HG03520 (cell line): ENCODE data around the gene WDFY2.

Experiments used
- ATAC-seq: cut with Tn5 transposase; IDR thresholded peaks from one replicate; pipeline ENCODE4 v1.9.1; 2021; ENCODE audit warnings: mild to moderate bottlenecking, moderate library complexity; ENCODE audit not compliant: unreplicated experiment

Gene WDFY2

DNA sequence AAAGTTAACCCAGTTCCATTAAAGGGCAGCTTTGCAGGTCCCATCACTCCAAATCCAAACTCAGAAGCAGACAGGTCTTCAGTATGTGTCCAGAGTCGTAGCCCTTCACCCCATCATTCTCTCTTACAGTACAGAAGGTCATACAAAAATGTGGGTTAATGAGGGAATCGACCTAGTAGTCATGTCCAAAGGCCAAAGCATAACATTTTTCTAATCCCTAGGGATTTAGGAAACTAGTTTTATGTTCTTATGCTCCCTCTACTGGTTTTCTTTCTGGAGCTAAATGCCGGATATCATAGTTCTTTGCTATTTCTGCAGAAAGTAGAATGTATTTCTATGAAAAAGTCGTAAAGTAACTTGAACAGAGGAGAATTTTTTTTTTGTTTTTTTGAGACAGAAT is 147.5 kb downstream of the WDFY2 start:
- ATAC-seq: no peak

GRCh38 chr13:51733374-51734298 is 149.4 kb downstream of the WDFY2 start:
- no peak for ATAC-seq

DNA sequence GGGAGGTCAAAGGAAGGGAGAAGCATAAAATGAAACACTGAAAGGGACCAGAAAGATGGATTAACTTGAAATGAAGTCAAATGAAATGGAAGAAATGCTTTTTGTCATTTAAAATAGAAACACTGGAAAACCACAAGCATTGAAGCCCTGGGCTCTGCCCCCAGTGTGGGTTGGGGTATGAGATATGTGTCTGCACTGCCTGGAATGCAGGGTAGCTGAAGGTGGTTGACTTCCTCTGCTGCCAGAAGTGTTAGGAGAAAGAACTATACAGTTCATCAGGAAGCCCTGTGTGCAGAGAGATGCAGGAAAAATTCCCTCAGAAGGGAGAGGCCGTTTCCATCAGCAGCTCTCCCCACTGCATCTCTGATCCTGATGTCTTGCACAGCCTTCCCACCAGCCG is 150.5 kb downstream of the WDFY2 start:
- no peak for ATAC-seq

- no peak for ATAC-seq
Observed at GRCh38 chr13:51737609-51738008, 153.3 kb downstream of the WDFY2 start.

- ATAC-seq: no peak
Observed at GRCh38 chr13:51738226-51738905, 154.1 kb downstream of the WDFY2 start.

GRCh38 chr13:51739027-51739764 is 154.9 kb downstream of the WDFY2 start:
- ATAC-seq: no peak

DNA sequence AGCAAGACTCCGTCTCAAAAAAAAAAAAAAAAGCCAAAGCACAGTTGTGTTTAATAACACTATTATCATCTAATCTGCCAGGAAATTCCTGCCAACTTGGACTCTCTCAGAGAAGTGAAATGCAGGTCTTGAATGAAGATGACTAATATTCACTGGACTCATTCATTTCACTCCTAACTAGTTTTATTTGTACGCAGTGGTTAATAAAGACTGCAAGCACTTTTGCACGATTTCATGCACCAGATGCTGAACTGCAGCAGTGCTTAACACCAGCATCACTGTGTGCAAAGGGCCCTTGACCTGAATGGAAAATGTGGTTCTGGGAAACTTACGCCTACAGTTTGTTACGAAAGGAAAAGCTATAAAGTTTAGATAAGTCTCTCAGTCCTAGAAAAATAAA is 156.4 kb downstream of the WDFY2 start:
- no peak for ATAC-seq

DNA sequence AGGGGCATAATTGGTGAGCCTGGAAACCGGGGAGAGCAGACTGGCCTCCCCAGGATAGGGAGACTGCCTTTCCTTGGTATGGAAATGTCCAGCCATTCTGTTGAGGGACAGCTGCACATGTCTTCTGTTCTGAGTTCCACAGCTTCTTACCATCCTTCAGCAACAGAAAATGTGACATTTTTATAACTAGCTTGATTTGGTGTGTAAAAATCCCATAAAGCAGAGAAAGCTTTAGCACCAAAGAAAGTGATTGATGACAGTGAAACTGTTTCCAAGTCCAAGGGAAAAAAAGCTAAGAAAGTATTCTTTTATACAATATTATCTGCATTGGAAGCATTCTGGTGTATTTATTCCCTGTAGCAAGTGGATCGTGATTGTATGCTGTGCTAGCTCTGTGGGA is 157.8 kb downstream of the WDFY2 start:
- ATAC-seq: no peak

- ATAC-seq: no peak
Observed at GRCh38 chr13:51742611-51743010, 158.3 kb downstream of the WDFY2 start.

- no peak for ATAC-seq
Observed at GRCh38 chr13:51745243-51745642, 161.0 kb downstream of the WDFY2 start.

DNA sequence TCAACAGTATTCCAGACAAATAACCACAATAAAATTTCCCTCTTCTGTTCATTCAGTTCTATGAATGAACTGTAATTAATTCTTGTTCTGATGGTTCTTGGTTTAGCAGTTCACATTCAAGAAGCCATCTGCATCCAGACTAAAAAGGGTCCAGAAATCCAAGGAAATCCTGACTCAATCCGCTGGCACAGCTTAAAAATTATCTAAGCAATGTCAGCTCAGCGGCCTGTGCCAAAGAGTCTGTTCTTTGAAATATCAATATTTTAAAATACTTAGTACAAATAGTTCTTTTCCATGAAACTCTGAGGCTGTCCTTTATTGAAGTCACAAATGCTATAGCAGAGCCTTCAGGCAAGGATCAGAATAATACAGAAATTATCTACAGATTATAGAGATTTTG is 162.5 kb downstream of the WDFY2 start:
- ATAC-seq: no peak

DNA sequence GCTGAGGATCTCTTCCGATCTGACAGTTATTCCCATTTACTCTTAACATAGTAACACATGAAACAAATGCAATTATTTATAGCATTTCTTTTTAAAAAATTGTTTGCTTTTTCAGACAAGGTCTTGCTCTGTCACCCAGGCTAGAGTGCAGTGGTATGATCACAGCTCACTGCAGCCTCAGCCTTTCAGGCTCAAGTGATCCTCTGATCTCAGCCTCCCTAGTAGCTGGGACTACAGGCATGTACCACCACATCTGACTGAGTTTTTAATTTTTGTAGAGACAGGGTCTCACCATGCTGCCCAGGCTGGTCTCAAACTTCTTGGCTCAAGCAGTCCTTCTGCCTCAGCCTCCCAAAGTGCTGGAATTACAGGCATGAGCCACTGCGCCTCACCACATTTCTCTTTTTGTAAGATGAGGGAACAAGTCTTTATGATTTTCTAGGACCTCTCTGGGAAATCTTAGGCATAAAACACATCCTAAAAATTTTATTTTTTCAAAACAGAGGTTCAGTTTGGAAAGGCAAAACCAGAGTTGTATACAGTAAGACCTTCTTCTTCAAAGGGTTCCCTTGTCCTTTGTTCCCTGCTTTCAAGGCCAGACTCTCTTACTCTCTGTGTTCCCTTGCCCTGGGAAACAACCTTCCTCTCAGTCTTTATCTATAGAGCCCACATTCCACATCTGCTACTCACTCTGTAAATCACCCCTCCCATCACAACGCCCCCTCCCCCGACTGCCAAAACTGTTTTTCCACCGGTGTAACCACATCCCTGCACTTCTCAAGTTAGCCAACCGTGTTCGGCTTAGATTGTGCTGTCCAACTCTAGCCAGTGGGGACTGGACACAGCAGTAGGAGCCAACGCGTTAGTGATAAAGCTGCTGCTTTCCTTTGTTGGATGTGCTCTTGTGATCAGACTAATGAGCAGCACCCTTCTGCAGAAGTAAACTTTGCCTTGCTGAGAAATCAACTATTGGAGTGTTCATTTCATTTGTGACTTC is 163.5 kb downstream of the WDFY2 start:
- no peak for ATAC-seq

GRCh38 chr13:51756651-51757050 is 172.4 kb downstream of the WDFY2 start:
- ATAC-seq: no peak

- no peak for ATAC-seq
Observed at GRCh38 chr13:51758691-51759090, 174.4 kb downstream of the WDFY2 start.

GRCh38 chr13:51759240-51759639 is 175.0 kb downstream of the WDFY2 start:
- ATAC-seq: no peak

- ATAC-seq: no peak
Observed at GRCh38 chr13:51760592-51760991, 176.3 kb downstream of the WDFY2 start.

- no peak for ATAC-seq
Observed at GRCh38 chr13:51761643-51762350, 177.5 kb downstream of the WDFY2 start.

GRCh38 chr13:51763486-51763885 is 179.2 kb downstream of the WDFY2 start:
- ATAC-seq: no peak
